C1 segment of cervical spinal cord (tissue), 14 donors: ENCODE measurements around the gene DUSP23.

ENCODE experiments used
- DNase-seq, 14 donors: peaks; one replicate each; lab custom pipeline; 2025; lab: John Stamatoyannopoulos, UW

Gene DUSP23

DNA sequence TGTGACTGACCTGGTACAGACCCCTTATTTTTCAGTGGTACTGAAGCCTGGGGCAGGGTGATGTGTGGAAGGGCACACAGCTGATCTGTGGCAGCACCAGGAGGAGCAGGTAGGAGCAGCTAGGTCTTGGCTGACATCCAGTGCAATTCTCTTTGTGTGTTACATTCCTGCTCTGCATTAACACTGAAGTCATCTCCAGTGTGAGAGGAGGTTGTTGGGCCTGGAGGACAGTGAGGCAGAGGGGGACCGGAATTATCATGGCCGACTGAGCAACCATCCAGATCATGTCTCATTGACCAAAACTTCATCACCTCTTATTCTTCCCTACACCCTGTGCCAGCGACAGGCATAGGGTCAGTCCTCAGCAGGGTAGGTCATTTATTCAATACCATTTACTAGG is 47.4 kb downstream of the DUSP23 start:
- DNase-seq = no peak

GRCh38 chr1:159828581-159829272 is 48.0 kb downstream of the DUSP23 start:
- peak in 3 of 14 donors; percentile 18 to 65 (median 40) for DNase-seq

DNA sequence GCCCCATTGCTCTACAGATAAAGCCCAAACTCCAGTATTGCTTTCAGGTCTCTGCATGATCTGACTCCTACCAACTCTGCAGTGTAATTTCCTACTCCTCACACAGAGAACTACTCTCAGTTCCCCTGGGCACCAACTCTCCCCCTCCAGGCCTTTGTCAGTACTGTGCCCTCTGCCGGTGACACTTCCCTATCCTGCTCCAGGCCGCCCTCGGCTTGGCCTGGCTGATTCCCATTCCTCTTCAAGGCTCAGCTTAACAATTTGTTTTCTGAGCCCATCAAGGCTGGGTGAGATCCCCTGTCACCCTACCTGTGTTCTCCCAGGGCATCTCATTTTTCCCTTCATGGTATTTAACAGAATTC is 48.5 kb downstream of the DUSP23 start:
- DNase-seq = peak in 9 of 14 donors; percentile 9 to 65 (median 25)

DNA sequence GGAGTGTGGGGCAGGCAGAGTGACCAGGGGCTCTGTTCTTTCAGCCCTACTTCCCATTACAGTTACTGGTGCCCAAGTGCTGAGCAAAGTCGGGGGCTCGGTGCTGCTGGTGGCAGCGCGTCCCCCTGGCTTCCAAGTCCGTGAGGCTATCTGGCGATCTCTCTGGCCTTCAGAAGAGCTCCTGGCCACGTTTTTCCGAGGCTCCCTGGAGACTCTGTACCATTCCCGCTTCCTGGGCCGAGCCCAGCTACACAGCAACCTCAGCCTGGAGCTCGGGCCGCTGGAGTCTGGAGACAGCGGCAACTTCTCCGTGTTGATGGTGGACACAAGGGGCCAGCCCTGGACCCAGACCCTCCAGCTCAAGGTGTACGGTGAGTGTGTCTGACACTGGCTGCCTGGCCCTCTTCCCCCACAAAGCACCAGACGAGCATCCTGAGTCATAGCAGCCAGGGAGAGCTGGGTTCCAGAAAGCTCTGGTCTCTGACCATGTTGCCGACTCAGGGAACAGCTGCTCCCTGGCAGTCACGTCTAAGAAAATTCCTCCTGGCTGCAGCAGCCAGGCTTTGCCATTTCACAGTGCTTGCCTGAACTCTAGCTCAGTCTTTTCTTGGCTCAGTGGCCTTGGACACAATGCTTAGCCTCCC is 49.2 kb downstream of the DUSP23 start:
- no peak for DNase-seq

DNA sequence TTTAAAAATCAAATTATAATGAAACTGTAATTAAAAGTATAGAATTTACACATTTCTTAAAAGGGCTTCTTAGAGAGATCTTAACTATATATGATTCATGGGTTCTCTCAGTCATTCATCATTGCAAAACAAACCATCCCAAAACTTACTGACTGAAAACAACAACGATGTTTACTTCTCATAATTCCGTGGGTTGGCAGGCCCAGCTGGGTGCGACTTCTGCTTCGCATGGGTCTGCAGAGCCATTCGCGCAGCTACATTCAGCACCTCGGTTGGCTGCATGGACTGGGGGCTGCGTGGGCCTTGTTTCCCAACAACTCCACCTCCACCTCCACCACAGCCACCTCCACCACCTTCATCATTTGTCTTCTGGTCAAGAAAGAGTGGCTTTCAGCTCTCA is 50.0 kb downstream of the DUSP23 start:
- DNase-seq = no peak

- DNase-seq = no peak
Measured at GRCh38 chr1:159831412-159832141, 50.8 kb downstream of the DUSP23 start.
